Frontal cortex (tissue), 4 donors: ENCODE measurements around the gene GPS1. TPM values are rescaled to one million over a fixed set of nuclear protein-coding genes. Genes with fewer than 3 reads are reported as not detected.

Source experiments
- DNase-seq, 2 donors: peaks; one replicate each; pipeline ENCODE4 v3.0.0; 2012; ENCODE audit warnings: low spot score in 2 of 2
- FAIRE-seq: peaks from 2 replicates; lab custom pipeline; 2012; peaks lifted over from hg19 to GRCh38; lab: Jason Lieb, UNC
- total RNA-seq: library from RNA; depleted of rRNA; stranded (reverse); fragments of >200 nt; gene quantifications from one replicate; pipeline ENCODE4 v1.2.3, GENCODE V29; 2014
- donor health status: control.
- donor health status: control.
- donor health status: control.

Gene GPS1
- total RNA-seq, 1 donor from 2014 or later, result 73.8 TPM

- no peak for DNase-seq
Observed at GRCh38 chr17:82023447-82024241, 28.1 kb upstream of the GPS1 start.

GRCh38 chr17:82024859-82025258 is 26.8 kb upstream of the GPS1 start:
- FAIRE-seq (no peak), DNase-seq (no peak)

More at GRCh38 chr17:82023447-82024241, 28.1 kb upstream of the GPS1 start:
- FAIRE-seq, result no peak

- no peak for DNase-seq
- no peak for FAIRE-seq
Observed at GRCh38 chr17:82025401-82026107, 26.1 kb upstream of the GPS1 start.

GRCh38 chr17:82028246-82028645 is 23.5 kb upstream of the GPS1 start:
- no peak for DNase-seq
- no peak for FAIRE-seq

GRCh38 chr17:82028966-82029365 is 22.7 kb upstream of the GPS1 start:
- FAIRE-seq (no peak), DNase-seq (no peak)

GRCh38 chr17:82029391-82029790 is 22.3 kb upstream of the GPS1 start:
- no peak for FAIRE-seq
- DNase-seq, result no peak

- FAIRE-seq (no peak), DNase-seq (no peak)
Observed at GRCh38 chr17:82029990-82030469, 21.7 kb upstream of the GPS1 start.

- FAIRE-seq, result no peak
- peak; percentile 90 to 95 for DNase-seq
Observed at GRCh38 chr17:82030470-82031302, 21.0 kb upstream of the GPS1 start.

- DNase-seq (peak in 1 of 2 donors; percentile 69), FAIRE-seq (no peak)
Observed at GRCh38 chr17:82031303-82031884, 20.3 kb upstream of the GPS1 start, which contains the start of gene RAC3. RAC3 (plus strand) TSS chr17:82031678; CDS start chr17:82031762, 84 bp downstream.

GRCh38 chr17:82031885-82032627 is 19.6 kb upstream of the GPS1 start:
- FAIRE-seq (no peak), DNase-seq (no peak)

GRCh38 chr17:82033359-82034085 is 18.2 kb upstream of the GPS1 start:
- FAIRE-seq, result no peak
- no peak for DNase-seq

GRCh38 chr17:82034371-82035011 is 17.2 kb upstream of the GPS1 start:
- DNase-seq (no peak), FAIRE-seq (no peak)

GRCh38 chr17:82035488-82035887 is 16.2 kb upstream of the GPS1 start:
- DNase-seq, result no peak

GRCh38 chr17:82035956-82036633 is 15.6 kb upstream of the GPS1 start:
- FAIRE-seq, result no peak
- no peak for DNase-seq

More at GRCh38 chr17:82035488-82035887, 16.2 kb upstream of the GPS1 start:
- no peak for FAIRE-seq

- DNase-seq (no peak), FAIRE-seq (no peak)
Observed at GRCh38 chr17:82036634-82037091, 15.0 kb upstream of the GPS1 start.

GRCh38 chr17:82037092-82037888 is 14.4 kb upstream of the GPS1 start, which contains the start of gene DCXR:
DCXR (minus strand) TSS chr17:82037697; CDS start chr17:82037682, 15 bp downstream.
- no peak for FAIRE-seq
- DNase-seq, result peak; percentile 96 to 98
